ENCODE data around the gene OR52A5. TPM values are rescaled to one million over a fixed set of nuclear protein-coding genes. Genes with fewer than 3 reads are reported as not detected.

The OR52A5 gene
- total and polyA plus RNA-seq, 10 of the 15 experiments (the other 5 are each of a cell fraction or from before 2014, with no cell fraction given) = not detected

DNA sequence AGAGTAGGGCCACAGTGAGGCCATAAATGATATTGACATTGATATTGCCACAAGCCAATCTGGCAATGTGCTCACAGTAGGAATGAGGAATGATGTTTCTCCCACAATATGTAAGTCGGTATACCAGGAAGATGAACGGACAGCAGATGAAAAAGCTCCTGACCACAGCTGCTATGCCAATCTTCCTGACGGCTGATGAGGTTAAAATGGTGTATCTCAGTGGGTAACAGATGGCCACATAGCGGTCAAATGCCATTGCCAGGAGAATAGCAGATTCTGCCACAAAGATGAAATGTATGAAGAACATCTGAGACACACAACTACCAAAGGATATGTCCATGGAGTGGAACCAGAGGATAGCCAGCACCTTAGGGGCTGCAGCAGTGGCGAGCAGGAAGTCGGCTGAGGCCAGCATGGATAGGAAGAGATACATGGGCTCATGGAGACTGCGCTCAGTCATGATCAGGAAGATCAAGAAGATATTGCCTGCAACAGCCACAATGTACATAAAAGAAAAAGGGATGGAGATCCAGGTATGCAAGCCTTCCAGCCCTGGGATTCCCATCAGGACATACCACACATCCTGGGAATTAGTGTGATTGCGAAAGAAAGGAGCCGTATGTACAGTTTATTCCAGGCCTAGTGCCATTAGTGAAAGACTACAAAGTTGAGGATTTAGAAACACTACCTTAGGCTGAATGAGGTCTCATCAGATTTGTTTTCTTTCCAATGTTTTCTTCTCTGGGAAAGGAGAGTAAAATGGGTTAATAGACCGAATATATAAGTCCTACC is 40.1 kb upstream of the OR52A5 start:
- TF ChIP-seq, protein P1, sequence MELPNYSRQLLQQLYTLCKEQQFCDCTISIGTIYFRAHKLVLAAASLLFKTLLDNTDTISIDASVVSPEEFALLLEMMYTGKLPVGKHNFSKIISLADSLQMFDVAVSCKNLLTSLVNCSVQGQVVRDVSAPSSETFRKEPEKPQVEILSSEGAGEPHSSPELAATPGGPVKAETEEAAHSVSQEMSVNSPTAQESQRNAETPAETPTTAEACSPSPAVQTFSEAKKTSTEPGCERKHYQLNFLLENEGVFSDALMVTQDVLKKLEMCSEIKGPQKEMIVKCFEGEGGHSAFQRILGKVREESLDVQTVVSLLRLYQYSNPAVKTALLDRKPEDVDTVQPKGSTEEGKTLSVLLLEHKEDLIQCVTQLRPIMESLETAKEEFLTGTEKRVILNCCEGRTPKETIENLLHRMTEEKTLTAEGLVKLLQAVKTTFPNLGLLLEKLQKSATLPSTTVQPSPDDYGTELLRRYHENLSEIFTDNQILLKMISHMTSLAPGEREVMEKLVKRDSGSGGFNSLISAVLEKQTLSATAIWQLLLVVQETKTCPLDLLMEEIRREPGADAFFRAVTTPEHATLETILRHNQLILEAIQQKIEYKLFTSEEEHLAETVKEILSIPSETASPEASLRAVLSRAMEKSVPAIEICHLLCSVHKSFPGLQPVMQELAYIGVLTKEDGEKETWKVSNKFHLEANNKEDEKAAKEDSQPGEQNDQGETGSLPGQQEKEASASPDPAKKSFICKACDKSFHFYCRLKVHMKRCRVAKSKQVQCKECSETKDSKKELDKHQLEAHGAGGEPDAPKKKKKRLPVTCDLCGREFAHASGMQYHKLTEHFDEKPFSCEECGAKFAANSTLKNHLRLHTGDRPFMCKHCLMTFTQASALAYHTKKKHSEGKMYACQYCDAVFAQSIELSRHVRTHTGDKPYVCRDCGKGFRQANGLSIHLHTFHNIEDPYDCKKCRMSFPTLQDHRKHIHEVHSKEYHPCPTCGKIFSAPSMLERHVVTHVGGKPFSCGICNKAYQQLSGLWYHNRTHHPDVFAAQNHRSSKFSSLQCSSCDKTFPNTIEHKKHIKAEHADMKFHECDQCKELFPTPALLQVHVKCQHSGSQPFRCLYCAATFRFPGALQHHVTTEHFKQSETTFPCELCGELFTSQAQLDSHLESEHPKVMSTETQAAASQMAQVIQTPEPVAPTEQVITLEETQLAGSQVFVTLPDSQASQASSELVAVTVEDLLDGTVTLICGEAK (IDR thresholded peaks at IDR 0.05; ENCODE audit: borderline replicate concordance) = no peak
- TF ChIP-seq ZSCAN29 (IDR thresholded peaks at IDR 0.05) (no peak), NFIC (IDR thresholded peaks at IDR 0.05; ENCODE audit: low read depth, low read length) (no peak), IKZF2 (IDR thresholded peaks at IDR 0.05) (no peak), CREM (IDR thresholded peaks at IDR 0.05; ENCODE audit: low read depth) (no peak), POLR2AphosphoS2 (IDR thresholded peaks at IDR 0.05; ENCODE audit: low read depth, low read length) (no peak), HCFC1 (IDR thresholded peaks at IDR 0.05; ENCODE audit: low read length) (no peak), ZNF384 (IDR thresholded peaks at IDR 0.05; ENCODE audit: borderline replicate concordance, low read depth, low read length) (no peak), MTA2 (IDR thresholded peaks at IDR 0.05; ENCODE audit: low read depth) (no peak), BHLHE40 (IDR thresholded peaks at IDR 0.05; ENCODE audit: borderline replicate concordance in 1 of 2, low read depth in 2 of 2, low read length in 1 of 2) (no peak), SUPT20H (IDR thresholded peaks at IDR 0.05; ENCODE audit: borderline replicate concordance, control insufficient read depth, low read depth, low read length) (no peak)
- TF ChIP-seq, protein P2, sequence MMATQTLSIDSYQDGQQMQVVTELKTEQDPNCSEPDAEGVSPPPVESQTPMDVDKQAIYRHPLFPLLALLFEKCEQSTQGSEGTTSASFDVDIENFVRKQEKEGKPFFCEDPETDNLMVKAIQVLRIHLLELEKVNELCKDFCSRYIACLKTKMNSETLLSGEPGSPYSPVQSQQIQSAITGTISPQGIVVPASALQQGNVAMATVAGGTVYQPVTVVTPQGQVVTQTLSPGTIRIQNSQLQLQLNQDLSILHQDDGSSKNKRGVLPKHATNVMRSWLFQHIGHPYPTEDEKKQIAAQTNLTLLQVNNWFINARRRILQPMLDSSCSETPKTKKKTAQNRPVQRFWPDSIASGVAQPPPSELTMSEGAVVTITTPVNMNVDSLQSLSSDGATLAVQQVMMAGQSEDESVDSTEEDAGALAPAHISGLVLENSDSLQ (IDR thresholded peaks at IDR 0.05) = no peak
- no TSS peak for BruUV-seq (replicated peaks)
- RAD21 ChIA-PET (ENCODE audit: unreplicated experiment) = no interaction called here
- CTCF ChIA-PET = no interaction called here
- Histone ChIP-seq H3K4me2 (ENCODE audit: control insufficient read depth, insufficient read depth) (no peak overlapping the region), H3K79me2 (ENCODE audit: control insufficient read depth, insufficient read depth, low read length) (no peaks in the 10 kb centered on the region), H3K4me3 (no peak overlapping the region), H3K27me3 (replicated peaks in 1 of 2; ENCODE audit: control insufficient read depth in 2 of 2, insufficient read depth in 2 of 2, low read length in 1 of 2) (no peaks in the 10 kb centered on the region; a peak in 1 of 4 replicates), H3K9me3 (replicated peaks; ENCODE audit: control insufficient read depth, insufficient read depth, low read length) (no peaks in the 10 kb centered on the region), H3K36me3 (ENCODE audit: control insufficient read depth in 2 of 2, insufficient read depth in 2 of 2, low read length in 1 of 2) (no peaks in the 10 kb centered on the region), H3K27ac (ENCODE audit: control insufficient read depth, insufficient read depth) (no peak overlapping the region), H3K4me1 (ENCODE audit: control insufficient read depth, insufficient read depth, low read length) (no peaks in the 10 kb centered on the region), H2AFZ (ENCODE audit: control insufficient read depth, low read depth, low read length) (no peak overlapping the region), H3K9ac (ENCODE audit: control insufficient read depth, insufficient read depth, low read length) (no peak overlapping the region), H4K20me1 (ENCODE audit: control insufficient read depth, insufficient read depth) (no peaks in the 10 kb centered on the region)
- POLR2A ChIA-PET = no interaction called here
- ATAC-seq (no peak), DNase-seq (ENCODE audit: low read depth, low spot score) (no peak), FAIRE-seq (no peak)
- in situ Hi-C loops (cut with MboI) = no loop called here
- WGBS (ENCODE audit: insufficient coverage, insufficient replicate concordance, low lambda C conversion rate, missing lambda C conversion rate) = 33% methylated on average over 10 of the region's 10 CpGs
- SMC1A ChIA-PET (ENCODE audit: uncharacterized antibody, unreplicated experiment) = no interaction called here
- intact Hi-C loops (cut with micrococcal nuclease; ENCODE audit: unreplicated experiment) = no loop called here
